ENCODE data around the gene SMAGP.
"Not testable (repeated sequence)": the region's sequence is repeated elsewhere in the genome, so short reads cannot be mapped to it uniquely, and the experiment has no call there.

Gene SMAGP

DNA sequence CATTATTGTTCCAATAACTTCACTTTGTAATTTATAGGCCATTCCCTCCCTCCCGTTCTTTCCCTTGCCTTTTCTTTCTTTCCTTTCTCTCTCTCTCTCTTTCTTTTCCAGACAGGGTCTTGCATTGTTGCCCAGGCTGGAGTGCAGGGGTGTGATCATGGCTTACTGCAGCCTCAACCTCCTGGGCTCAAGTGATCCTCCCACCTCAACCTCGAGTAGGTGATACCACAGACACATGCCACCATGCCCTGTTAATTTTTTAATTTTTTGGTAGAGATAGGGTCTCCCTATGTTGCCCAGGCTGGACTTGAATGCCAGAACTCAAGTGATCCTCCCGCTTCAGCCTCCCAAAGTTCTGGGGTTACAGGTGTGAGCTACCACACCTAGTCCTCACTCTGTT, 45.6 kb downstream of the SMAGP start:
- DNase-seq (ENCODE audit: low read depth) = no peak

DNA sequence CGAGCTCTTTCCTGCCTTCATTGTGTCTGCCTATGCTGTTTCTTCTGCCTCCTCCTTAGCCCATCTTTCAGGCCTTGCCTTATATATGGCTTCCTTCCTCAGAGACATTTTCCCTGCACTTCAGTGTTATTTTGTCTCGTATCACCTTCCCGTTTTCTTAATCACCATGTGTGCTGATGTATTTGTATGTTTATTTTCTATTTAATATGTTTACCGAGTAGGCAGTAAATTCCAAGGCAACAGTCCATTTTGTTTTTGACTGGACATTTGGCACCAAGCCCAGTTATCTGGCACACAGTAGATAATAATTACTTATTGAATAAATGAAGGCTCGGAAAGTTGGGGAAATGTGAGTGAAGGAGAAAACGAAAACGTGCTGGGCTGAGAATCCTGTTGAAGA, 47.8 kb downstream of the SMAGP start:
- no peak for DNase-seq (ENCODE audit: low read depth)

DNA sequence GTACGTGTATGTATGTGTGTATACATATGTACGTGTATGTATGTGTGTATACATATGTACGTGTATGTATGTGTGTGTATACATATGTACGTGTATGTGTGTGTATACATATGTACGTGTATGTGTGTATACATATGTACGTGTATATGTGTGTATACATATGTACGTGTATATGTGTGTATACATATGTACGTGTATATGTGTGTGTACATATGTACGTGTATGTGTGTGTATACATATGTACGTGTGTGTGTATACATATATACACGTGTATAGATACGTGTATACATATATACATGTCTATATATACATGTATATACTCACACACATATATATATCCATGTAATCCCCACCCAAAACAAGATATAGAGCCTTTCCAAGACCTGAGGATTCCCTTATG, 50.4 kb downstream of the SMAGP start:
- not testable (repeated sequence) for DNase-seq (ENCODE audit: low read depth)

DNA sequence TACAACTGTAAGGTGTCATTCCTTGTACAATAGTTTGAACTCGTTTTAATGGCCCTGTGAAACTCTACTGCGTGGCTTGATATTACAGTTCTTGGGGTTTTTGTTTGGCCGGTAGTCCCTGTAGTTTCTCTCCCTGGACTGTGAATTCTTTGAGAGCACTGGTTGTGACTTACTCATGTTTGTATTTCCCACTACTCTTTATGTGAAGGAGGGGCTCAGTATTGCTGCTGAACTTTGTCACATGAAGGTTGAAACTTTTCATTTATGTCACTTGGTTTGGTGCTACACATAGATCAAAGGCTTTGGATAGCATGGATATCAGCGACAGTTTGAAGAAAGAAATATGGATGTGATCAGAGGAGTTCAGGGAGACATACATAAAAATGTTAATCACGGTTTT, 50.9 kb downstream of the SMAGP start:
- DNase-seq (ENCODE audit: low read depth) = no peak

DNA sequence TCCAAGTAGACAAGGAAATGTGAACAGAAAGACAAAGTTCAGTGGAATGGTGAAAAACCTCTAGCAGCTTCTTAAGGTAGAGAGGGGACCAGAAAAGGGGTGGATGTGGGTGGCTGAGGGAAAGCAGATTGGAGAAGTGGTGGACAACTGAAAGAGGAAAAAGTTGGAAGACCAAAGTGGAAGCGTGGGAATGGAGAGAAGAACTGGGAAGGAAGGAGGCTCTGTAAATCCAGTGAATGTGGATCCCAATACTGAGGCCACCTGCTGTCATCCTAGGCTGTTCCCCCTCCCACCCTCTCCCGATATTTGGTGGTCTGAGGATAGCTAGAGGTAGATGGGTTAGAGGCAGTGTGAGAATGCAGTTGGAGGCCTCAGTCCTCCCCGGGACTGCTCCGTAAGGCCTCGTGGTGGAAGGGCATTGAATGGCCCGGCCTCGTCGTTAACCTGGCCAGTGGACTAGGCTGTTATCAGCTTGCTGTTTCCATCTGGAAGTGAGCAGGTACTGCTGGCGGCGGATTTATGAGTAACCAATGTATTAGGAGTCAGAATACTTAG, 51.5 kb downstream of the SMAGP start:
- DNase-seq (ENCODE audit: low read depth) = no peak

DNA sequence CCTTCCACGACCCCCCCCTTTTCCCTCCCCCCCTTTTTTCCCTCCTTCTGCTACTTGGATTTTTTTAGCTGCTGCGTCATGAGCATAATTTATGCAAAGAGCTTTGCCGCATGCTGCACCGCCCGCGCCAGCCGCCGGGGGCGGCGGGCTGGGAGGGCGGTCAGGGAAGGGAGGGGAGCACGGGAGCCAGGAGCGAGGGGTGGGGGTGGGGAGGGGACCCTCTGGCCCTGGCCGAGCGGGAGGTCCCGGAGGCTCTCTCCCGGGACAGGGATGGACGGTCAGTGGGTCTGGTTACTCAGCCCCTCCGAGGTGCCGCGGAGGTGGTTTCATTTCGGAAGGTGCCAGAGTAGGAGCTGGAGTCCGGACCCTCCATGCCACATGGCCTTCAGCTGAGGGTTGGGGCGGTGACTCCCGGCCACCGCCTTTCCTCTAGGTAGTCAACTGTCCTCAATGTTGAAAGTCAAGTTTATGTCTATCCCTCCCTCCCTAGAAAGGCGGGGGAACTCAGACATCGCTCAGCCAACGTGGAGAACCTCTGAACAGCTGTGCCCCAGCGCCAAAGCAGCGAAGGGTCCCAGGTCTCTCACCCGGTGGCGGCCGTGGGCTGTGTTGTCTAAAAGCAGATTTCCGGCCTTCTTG, 52.1 kb downstream of the SMAGP start, which contains the start of gene POU6F1:
Gene POU6F1, minus strand, starts transcription at position 95 of the 639 bp plus-strand sequence. CDS start 11,226 bp downstream, outside the sequence.
- peak; percentile 62 for DNase-seq (ENCODE audit: low read depth)

DNA sequence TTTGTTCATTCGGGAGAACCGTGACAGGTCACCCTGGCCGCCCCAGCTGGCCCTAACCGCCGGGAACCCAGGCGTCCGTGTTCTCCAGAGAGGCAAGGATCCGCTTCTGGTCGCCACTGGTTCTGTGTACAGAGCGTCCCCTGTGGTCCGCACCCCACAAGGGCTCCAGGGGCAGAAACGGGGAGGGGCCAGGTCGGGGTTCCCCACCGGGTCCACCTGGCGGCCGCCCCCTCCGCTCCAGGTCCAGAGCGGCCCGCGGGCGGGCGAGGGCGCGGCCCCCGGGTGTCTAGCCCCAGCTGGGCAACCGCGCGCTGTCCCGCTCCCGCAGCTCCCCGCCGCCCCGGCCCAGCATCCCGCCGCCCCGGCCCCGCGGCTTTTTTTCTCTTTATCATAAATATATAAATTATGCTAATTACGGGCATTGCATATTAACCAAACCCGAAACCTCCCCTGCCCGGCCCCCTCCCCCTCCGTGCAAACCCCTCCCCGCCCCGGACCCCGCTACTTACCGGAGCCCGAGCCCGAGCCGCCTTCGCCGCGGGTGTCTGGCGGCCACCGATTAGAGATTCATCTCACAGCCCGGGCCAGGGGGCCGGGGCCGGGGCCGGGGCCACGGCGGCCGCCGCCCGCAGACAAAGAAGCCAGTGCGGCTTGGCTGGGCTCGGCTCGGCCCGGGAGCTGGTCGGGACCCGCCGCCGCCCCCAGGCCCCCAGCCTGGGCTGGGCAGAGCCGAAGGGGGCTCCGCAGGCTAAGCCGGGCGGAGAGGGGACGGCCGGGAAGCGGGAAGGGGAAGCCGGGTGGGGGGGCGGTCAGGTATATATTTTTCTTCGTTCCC, 52.9 kb downstream of the SMAGP start:
- peak; percentile 37 for DNase-seq (ENCODE audit: low read depth)

DNA sequence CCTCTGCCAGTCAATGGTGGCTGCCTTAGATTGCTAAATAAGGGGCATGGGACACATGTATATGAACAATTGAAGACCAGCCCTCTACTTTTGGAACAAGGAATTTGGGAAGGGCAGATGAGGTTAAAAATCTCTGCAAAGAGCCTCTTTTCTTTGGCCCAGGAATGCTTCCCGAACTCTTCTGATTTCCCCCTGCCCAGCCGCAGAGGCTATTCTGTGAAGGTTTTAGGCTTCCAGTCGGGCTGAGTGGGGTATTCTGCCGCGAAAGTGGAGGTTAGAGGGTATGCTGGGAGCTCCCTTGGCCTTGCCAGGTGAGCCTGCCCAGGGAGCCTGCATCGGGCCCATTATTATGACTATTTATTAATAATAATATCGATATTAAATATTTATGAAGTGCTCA, 53.6 kb downstream of the SMAGP start:
- DNase-seq (ENCODE audit: low read depth) = no peak

DNA sequence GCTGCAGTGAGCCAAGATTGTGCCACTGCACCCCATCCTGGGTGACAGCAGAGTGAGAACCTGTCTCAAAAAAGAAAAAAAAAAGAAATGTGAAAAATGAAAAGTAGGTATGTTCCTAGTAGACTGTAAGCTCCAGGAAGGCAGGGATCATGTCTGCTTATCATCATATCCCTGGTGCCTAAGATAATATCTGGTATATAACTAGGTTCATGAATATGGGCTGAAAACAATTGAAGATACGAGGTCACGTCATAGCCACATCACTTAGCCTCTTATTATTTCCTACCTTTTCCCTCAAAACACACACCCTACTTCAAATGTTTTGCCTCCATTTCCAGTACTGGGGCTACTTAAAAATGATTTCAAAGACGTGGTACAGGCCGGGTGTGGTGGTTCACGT, 55.3 kb downstream of the SMAGP start:
- no peak for DNase-seq (ENCODE audit: low read depth)

DNA sequence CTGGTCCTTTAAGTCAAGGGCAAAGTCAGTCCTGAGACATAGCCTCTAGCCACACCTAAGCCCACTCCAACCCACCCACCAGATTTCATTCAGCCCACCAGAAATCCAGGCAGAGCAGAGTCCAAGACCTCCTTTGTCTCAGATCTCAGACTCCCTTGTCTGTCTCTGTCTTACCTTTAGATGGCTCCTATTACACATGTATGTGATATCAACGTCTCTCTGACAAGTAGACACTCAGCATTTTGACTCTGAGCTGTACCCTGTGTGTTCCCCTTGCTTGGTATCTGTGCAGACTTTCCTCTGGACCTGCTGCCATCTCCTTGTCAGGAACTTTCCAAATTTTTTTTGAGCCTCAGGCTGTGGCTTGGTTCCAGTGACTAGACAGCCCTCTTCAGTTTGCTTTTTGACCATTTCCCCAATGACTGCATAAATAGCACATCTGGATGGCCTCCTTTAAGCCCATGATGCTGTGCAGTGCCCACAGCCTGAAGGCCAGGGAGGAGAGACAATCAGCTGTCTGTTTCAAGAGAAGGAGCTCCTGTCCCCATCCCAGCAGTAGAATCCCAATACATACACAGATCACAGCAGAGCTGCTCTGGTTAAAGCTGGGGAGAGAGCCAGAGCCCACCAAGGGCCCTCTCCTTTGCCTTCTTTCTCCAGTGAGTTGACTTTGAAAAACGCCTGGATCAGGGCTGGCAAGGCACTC, 59.4 kb downstream of the SMAGP start:
- no peak for DNase-seq (ENCODE audit: low read depth)

DNA sequence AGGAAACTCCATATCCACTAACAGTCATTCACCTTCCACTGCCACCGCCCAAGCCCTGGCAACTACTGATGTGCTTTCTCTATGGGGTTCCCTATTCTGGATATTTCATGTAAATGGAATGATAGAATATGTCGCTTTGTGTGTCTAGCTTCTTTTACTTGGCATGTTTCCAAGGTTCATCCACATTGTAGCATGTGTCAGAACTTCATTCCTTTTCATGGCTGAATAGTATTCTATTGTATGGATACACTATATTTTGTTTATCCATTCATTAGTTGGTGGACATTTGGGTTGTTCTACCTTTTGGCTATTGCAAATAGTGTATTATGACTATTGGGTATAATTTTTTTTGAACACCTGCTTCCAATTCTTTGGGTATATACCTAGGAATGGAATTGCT, 61.0 kb downstream of the SMAGP start:
- no peak for DNase-seq (ENCODE audit: low read depth)

DNA sequence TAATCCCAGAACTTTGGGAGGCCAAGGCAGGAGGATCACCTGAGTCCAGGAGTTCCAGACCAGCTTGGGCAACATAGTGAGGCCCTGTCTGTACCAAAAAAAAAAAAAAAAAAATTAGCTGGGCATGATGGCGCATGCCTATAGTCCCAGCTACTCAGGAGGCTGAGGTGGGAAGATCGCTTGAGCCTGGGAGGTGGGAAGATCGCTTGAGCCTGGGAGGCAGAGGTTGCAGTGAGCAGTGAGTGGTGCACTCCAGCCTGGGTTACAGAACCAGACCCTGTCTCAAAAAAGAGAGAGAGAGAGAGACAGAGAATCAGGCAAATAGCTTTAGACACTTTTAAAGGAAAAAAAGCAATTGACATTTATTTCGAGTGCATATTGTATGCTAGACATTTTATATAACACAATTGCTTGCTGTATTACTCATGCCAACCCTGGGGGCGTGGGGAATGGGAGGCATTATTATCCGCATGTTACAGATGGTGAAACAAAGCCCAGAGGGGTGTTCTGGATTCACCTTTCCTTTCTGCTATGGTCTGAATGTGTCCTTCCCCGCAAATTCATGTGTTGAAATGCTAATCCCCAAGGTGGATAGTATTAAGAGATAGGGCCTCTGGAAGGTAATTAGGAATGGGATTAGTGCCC, 62.1 kb downstream of the SMAGP start:
- no peak for DNase-seq (ENCODE audit: low read depth)

DNA sequence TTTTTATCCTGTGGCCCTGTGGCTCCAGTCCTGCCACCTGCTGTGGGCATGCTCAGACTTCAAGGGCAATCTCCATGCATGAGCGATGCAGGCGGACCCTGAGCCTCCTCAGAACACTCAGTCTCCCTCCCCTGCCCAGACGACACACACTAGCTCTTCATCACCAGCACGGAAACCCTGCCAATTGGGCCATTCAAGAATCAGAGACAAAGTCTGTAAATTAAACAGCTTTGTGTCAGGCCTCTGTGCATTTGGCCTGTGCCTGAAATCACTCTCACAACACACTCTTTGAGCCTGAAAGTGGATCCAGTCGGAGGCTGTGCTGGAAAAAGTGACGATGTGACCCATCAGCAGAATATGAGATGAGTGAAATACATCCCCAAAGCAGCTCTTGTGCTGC, 64.9 kb downstream of the SMAGP start:
- no peak for DNase-seq (ENCODE audit: low read depth)

DNA sequence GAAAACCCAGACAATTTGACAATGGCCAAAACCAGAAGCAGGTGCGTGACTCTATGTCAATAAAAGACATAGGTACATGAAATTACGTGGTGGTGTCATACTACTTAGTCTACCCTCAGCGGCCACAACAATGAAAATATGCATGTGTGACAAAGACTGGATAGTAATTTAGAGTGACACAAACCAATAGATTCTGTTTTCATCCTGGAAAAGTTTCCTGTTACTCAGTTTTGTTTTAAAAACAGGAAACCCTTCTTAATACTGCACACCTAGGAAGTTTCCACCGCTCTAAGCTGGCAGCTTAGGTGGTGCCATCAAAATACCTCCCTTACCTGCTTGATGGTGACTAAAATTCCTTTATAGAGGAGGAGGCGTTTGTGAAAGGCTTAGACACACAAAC, 67.5 kb downstream of the SMAGP start:
- no peak for DNase-seq (ENCODE audit: low read depth)

DNA sequence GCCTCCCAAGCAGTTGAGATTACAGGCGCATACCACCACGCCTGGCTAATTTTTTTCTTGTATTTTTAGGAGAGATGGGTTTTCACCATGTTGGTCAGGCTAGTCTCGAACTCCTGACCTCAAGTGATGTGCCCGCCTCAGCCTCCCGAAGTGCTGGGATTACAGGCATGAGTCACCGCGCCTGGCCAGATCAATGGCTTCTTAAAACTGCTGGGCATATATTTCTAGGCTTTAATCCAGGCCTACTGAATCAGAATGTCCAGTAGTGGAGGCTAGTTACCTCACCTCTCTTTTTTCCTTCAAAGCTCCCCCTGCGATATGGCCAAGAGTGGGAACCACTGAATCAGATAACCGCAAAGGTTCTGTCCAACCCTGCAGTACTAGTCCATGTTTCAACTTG, 69.4 kb downstream of the SMAGP start:
- DNase-seq (ENCODE audit: low read depth) = no peak

DNA sequence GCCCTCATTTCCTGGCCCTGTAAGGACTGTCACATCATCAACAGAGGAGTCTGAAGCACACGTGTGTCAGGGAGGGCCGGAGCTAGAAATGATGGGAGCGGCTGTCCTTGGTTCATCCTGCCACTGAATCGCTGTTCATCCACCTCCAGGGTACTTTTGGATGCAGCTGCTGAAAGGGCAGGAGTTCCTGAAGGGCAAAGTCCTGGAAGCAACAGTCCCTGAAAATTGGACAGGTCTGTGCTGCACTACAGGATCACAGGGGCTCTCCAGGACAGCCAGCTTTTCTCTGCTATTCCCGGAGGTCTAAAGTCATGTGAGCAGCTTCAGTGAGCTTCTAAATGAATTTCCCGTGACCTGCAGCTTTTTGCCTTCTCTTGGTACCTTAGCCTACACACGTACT, 70.1 kb downstream of the SMAGP start:
- no peak for DNase-seq (ENCODE audit: low read depth)

DNA sequence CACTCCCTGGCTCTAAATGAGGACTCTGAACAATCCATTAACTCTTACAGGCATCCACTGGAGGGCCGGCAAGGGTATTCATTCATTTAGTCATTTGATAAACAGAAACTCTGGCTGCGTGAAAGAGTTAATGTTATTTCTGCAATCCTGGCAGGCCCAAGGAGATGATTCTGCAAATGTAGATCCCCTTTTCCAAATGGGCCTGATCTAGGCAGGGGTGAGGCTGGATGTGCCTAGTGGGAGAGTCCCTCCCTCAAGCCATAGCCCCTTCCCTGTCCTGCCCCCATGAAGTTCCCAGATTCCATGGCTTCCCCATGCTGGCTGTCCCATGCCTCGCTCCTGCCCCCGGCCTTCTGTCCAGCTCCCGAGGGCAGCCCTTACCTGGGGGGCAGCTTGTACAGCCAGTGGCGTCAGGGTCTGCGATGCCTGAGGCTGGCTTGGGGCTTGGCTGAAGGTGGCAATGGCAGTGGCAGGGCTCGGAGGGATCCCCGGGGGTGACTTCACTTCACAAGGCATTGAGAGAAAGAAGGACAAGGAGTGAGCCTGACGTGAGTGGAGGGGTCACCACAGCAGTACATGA, 70.8 kb downstream of the SMAGP start:
- no peak for DNase-seq (ENCODE audit: low read depth)

DNA sequence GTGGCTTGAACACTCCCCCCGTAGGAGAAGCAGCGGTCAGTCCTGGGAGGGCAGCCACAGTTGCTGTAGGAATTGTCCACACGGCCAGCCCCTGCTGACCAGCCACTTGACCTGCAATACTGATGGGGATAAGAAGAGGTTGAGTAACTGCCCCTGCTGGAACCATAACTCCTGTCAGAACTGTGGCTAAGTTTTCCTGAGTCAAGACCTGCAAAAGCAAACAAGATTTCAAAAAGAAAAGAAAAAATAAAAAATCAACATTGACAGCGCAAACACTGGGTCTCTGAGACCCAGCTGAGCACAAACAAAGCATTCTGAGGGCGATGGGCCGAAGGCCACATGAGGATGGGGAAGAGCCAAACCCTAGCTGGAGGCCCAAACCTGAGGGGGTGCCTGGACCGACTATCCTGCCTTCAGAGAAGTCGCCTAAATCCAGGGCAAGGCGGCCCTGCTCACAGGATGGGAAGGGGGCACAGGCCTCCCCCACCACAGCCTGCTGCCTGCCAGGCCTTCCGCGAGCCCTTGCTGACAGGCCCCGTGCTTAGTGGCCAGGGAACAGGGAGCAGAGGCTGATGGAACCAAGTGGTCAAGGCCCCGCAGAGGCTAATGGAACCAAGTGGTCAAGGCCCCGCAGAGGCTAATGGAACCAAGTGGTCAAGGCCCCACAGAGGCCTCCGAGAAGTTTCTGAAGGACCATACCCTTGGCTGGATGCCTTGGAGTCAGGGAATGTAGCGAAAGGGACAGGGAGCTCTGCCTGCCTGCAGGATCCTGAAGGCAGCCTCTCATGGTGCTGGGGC, 71.4 kb downstream of the SMAGP start:
- no peak for DNase-seq (ENCODE audit: low read depth)

DNA sequence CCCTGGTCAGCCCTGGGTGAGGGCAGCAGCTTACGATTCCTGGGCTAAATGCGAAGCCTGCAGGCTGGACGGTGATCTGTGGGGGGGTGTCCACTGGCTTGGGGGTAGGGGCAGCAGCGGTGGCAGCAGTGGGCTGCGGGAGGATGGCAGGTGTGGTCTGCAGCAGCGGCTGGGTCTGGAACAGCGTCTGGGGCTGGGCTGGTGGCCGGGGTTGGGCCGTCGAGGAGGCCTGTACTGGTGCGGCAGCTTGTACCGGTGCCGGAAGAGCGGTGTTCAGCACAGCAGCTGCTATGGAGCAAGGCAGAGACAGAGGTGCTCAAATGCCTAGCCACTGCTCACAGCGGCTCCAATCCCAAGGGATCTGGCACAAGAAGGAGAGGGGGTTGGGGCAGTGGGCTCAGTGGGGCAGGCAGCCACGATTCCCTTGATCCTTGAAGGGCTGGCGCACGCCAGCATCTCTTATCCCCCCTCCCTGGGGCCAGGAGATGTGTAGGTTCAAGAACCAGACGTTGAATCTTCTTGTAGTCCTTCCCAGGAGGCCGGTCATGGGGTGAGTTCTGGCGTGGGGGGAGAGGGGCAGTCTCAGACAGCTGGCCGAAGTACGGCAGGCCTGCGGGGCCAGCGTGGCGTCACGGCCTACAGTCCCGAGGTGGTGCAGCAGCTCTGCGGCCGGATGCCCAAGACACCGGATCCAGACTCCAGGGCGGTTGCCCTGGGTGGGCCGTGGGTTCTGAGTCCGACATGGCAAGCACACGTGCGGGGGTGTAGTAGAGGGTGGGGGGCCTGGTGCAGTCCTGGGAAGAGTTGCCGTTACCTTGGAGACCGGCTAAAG, 72.3 kb downstream of the SMAGP start:
- no peak for DNase-seq (ENCODE audit: low read depth)

DNA sequence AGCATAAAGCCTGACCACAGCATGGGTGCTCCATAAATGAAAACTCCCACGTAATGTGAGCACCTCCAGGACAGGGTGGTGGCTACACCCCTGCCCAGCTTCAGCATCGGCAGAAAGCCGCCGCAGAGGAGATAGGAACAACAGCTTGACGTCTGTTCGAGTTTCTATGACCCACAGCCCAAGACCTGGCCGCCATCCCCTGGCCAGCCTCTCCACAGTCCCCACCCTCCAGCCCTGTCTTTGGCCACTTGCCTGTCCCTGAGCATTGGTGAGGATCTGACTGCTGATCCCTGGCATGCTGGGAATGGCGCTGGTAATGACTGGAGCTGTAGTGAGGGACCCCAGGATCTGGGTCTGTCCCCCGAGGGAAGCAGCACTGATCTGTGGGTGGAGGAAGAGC, 73.7 kb downstream of the SMAGP start:
- no peak for DNase-seq (ENCODE audit: low read depth)
